DND-41 (cell line): ENCODE data around the gene DNLZ.

Source experiments
- EZH2 ChIP-seq: IDR thresholded peaks from 3 replicates; pipeline ENCODE4 v1.6.1; 2012; ENCODE audit warnings: borderline replicate concordance, low read depth, mild to moderate bottlenecking, moderate library complexity, low read length, inconsistent platforms; ENCODE audit not compliant: severe bottlenecking
- TF ChIP-seq, protein P1 (sequence below): IDR thresholded peaks from 2 replicates; pipeline ENCODE4 v1.5.1; 2012; ENCODE audit warnings: borderline replicate concordance, low read length, moderate library complexity, mild to moderate bottlenecking; ENCODE audit not compliant: poor library complexity, severe bottlenecking; ENCODE audit errors: extremely low read depth

- TF ChIP-seq, protein P1, sequence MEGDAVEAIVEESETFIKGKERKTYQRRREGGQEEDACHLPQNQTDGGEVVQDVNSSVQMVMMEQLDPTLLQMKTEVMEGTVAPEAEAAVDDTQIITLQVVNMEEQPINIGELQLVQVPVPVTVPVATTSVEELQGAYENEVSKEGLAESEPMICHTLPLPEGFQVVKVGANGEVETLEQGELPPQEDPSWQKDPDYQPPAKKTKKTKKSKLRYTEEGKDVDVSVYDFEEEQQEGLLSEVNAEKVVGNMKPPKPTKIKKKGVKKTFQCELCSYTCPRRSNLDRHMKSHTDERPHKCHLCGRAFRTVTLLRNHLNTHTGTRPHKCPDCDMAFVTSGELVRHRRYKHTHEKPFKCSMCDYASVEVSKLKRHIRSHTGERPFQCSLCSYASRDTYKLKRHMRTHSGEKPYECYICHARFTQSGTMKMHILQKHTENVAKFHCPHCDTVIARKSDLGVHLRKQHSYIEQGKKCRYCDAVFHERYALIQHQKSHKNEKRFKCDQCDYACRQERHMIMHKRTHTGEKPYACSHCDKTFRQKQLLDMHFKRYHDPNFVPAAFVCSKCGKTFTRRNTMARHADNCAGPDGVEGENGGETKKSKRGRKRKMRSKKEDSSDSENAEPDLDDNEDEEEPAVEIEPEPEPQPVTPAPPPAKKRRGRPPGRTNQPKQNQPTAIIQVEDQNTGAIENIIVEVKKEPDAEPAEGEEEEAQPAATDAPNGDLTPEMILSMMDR, result no peak
- no peak for TF ChIP-seq EZH2
Measured at GRCh38 chr9:136404801-136405136, 41.2 kb upstream of the DNLZ start.
